Measurements from ENCODE around the gene EWSR1. TPM values are rescaled to one million over a fixed set of nuclear protein-coding genes. Genes with fewer than 3 reads are reported as not detected.

Gene EWSR1
- total RNA-seq, 1 donor from 2014 or later, result 355 TPM

DNA sequence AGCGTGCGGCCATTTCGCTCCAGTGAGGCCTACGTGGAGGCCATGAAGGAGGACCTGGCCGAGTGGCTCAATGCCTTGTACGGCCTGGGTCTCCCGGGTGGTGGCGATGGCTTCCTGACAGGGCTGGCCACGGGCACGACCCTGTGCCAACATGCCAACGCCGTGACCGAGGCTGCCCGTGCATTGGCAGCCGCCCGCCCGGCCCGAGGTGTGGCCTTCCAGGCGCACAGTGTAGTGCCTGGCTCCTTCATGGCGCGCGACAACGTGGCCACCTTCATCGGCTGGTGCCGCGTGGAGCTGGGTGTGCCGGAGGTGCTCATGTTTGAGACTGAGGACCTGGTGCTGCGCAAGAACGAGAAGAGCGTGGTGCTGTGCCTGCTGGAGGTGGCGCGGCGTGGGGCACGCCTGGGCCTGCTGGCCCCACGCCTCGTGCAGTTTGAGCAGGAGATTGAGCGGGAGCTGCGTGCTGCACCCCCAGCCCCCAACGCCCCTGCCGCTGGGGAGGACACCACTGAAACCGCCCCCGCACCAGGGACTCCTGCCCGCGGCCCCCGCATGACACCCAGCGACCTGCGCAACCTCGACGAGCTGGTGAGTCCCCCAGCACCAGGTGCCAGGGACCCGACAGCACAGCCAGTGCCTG lies 40.2 kb downstream of the EWSR1 start:
- peaks cover 6% of the 10 kb centered on the region for H3K27me3 Mint-ChIP-seq (ENCODE audit: unreplicated experiment)
- TF ChIP-seq, protein P1, sequence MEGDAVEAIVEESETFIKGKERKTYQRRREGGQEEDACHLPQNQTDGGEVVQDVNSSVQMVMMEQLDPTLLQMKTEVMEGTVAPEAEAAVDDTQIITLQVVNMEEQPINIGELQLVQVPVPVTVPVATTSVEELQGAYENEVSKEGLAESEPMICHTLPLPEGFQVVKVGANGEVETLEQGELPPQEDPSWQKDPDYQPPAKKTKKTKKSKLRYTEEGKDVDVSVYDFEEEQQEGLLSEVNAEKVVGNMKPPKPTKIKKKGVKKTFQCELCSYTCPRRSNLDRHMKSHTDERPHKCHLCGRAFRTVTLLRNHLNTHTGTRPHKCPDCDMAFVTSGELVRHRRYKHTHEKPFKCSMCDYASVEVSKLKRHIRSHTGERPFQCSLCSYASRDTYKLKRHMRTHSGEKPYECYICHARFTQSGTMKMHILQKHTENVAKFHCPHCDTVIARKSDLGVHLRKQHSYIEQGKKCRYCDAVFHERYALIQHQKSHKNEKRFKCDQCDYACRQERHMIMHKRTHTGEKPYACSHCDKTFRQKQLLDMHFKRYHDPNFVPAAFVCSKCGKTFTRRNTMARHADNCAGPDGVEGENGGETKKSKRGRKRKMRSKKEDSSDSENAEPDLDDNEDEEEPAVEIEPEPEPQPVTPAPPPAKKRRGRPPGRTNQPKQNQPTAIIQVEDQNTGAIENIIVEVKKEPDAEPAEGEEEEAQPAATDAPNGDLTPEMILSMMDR (IDR thresholded peaks at IDR 0.05; ENCODE audit: partially characterized antibody, unreplicated experiment), result no peak
- H3K27ac Mint-ChIP-seq (ENCODE audit: unreplicated experiment), result no peak overlapping the region
- no peak overlapping the region for H3K4me3 Mint-ChIP-seq (ENCODE audit: unreplicated experiment)
- no peak for DNase-seq
- H3K9me3 Mint-ChIP-seq (ENCODE audit: unreplicated experiment), result peaks cover 7% of the 10 kb centered on the region
- H3K36me3 Mint-ChIP-seq (ENCODE audit: unreplicated experiment), result no peaks in the 10 kb centered on the region
- peaks cover 2% of the 10 kb centered on the region for H3K4me1 Mint-ChIP-seq (ENCODE audit: low read depth, unreplicated experiment)

DNA sequence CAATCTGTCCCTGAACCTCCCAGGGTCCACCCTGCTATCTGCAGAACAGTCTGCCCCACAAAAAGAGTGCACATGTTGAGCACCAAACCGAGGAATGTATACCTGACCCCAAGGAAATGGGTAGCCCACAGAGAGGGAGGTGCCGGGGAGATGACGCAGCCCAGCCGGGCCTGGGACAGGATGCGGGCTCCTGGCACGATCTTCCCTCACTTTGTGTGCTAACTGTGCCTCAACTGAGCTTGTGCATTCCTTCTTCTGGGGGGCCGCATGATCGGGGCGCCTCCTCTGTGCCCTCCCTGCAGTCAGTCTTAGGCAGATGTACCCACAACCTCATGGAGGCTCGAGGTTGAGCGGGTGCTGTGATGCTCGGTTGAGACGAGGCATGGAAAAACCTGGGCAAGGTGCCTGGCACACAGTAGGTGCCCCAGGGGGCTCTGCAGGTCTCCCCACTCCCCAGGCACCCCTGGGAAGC lies 40.8 kb downstream of the EWSR1 start:
- TF ChIP-seq, protein P1 (IDR thresholded peaks at IDR 0.05; ENCODE audit: partially characterized antibody, unreplicated experiment), result no peak
- H3K27ac Mint-ChIP-seq (ENCODE audit: unreplicated experiment), result no peak overlapping the region
- H3K9me3 Mint-ChIP-seq (ENCODE audit: unreplicated experiment), result peaks cover 7% of the 10 kb centered on the region
- H3K36me3 Mint-ChIP-seq (ENCODE audit: unreplicated experiment), result no peaks in the 10 kb centered on the region
- H3K4me1 Mint-ChIP-seq (ENCODE audit: low read depth, unreplicated experiment), result peaks cover 5% of the 10 kb centered on the region
- no peak for DNase-seq
- H3K4me3 Mint-ChIP-seq (ENCODE audit: unreplicated experiment), result no peak overlapping the region
- H3K27me3 Mint-ChIP-seq (ENCODE audit: unreplicated experiment), result peaks cover 8% of the 10 kb centered on the region

DNA sequence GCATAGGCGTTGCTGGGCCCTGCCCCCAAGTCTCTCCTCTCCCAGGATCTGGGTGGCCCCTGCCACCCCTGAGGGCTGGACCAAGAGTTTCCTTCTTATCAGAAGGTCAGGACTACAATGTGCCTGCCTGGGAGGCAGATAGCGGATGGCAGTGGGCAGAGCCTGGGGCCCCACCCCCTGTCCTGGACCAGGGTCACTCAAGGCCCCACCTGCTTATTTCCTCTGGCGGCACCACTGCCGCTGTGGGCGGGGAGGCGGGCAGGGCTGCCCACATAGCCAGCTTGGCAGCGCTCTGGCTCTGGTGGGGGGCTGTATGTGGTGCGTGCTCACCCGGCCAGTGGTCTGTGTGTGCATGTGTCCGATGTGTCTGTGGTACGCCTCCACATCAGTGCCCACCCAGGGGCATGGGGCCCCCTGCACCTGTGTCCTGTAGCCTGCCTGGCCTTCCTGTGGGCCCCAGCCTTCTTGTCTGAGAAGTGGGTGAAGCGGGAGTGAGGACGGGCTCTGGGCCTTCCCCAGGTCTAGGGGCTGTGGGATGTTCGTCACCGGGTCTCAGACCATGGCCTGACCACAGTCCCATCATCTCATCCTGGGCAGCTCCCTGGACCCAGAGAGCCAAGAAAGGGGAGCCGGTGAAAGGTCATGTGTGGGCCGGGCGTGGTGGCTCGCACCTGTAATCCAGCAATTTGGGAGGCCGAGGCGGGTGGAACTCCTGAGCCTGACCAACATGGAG lies 41.4 kb downstream of the EWSR1 start:
- Mint-ChIP-seq H3K9me3 (ENCODE audit: unreplicated experiment) (peaks cover 10% of the 10 kb centered on the region), H3K27me3 (ENCODE audit: unreplicated experiment) (peaks cover 13% of the 10 kb centered on the region), H3K36me3 (ENCODE audit: unreplicated experiment) (peaks cover 6% of the 10 kb centered on the region), H3K27ac (ENCODE audit: unreplicated experiment) (no peak overlapping the region), H3K4me3 (ENCODE audit: unreplicated experiment) (no peak overlapping the region), H3K4me1 (ENCODE audit: low read depth, unreplicated experiment) (peaks cover 12% of the 10 kb centered on the region)
- TF ChIP-seq, protein P1 (IDR thresholded peaks at IDR 0.05; ENCODE audit: partially characterized antibody, unreplicated experiment), result no peak
- DNase-seq, result no peak

DNA sequence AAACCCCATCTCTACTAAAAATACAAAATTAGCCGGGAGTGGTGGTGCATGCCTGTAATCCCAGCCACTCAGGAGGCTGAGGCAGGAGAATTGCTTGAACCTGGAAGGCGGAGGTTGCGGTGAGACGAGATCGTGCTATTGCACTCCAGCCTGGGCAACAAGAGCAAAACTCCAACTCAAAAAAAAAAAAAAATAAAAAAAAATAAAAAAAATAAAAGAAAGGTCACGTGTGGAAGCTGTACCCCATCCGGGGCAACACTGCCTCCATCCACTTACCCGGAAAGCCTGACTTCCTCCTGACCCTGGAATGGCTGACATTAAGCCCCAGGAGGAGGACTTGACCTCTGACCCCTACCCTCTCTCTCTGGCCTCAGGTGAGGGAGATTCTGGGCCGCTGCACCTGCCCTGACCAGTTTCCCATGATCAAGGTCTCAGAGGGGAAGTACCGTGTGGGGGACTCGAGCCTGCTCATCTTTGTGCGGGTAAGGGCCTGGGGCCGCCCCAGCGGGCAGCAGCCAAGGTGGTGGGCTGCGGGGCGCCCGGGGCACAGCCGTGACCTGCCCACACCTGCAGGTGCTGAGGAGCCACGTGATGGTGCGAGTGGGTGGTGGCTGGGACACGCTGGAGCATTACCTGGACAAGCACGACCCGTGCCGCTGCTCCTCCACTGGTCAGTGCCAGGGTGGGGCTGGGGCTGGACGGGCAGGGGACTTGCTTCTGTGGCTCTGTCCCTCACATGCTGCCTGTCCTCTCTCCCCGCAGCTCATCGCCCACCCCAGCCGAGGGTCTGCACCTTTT lies 42.2 kb downstream of the EWSR1 start:
- Mint-ChIP-seq H3K4me3 (ENCODE audit: unreplicated experiment) (no peak overlapping the region), H3K27me3 (ENCODE audit: unreplicated experiment) (peaks cover 14% of the 10 kb centered on the region), H3K4me1 (ENCODE audit: low read depth, unreplicated experiment) (peaks cover 13% of the 10 kb centered on the region), H3K36me3 (ENCODE audit: unreplicated experiment) (peaks cover 6% of the 10 kb centered on the region), H3K27ac (ENCODE audit: unreplicated experiment) (no peak overlapping the region), H3K9me3 (ENCODE audit: unreplicated experiment) (peaks cover 7% of the 10 kb centered on the region)
- TF ChIP-seq, protein P1 (IDR thresholded peaks at IDR 0.05; ENCODE audit: partially characterized antibody, unreplicated experiment), result no peak
- DNase-seq, result no peak

Measured in glutamatergic neuron (in vitro differentiated cells).